HG02981 (cell line): ENCODE data around the gene MACROD1.
"Not testable (repeated sequence)": the region's sequence is repeated elsewhere in the genome, so short reads cannot be mapped to it uniquely, and the experiment has no call there.

Source experiments
- ATAC-seq: cut with Tn5 transposase; IDR thresholded peaks from one replicate; pipeline ENCODE4 v1.9.1; 2021; ENCODE audit warnings: mild to moderate bottlenecking, moderate library complexity; ENCODE audit not compliant: unreplicated experiment

The MACROD1 gene

GRCh38 chr11:63969461-63969860 is 196.5 kb downstream of the MACROD1 start:
- no peak for ATAC-seq

- no peak for ATAC-seq
Observed at GRCh38 chr11:63966444-63966843, 199.5 kb downstream of the MACROD1 start.

GRCh38 chr11:63963895-63964294 is 202.0 kb downstream of the MACROD1 start:
- ATAC-seq, result not testable (repeated sequence)

DNA sequence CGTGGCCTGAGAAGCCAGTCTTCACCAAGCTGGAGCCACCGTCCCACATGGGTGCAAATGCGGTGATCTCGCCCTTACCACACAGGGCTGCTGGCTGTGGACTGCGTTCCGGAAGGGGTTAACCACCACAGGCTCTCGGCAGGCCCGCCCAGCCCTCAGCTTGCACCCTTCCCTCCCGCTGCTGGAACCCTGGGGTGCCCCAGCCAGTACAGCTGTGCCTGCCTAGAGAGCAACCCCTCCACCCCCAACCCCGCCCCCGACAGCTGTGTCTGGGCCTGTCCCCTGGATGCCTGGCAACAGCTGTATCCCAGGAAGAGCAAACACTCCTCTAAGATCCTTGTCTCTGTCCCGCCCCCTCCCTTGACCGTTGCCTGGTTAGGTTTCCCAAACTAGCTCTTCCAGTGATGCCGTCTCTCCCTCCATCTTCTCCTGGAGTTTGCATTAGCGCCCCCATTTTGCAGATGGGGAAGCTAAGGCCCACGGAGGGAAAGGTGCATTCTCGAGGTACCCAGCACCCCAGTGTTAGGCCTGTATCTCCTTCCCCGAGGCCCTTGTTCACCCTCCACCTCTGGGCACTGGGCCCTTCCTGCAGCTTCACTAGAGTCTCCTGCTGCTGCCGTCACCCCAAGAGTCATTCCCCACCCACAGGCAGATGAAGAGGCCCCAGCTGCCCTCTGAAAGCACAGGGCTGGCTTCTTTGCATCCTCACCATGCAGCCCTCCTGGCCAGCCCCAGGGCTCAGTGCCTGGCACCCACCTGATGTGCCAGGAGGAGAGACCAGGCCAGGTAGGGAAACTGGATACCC is 204.1 kb downstream of the MACROD1 start:
- no peak for ATAC-seq

- ATAC-seq, result no peak
Observed at GRCh38 chr11:63958008-63958407, 207.9 kb downstream of the MACROD1 start.

DNA sequence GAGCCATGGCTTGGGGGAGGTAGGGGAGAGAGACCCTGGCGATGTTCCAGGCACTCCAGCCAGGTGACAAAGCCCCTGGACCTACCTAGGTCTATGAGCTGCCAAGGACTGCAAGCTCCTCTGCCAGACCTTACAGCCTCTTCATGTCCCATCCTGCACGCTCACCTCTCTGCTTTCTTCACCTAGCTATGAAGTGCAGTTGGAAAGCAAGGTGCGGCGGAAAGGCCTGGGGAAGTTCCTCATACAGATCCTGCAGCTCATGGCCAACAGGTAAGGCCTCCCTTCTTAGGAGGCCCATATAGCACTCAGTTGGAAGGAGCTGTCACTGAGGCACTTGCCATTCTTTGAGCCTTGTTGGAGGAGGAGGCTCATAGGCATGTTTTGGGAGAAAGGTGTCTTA is 213.3 kb downstream of the MACROD1 start:
- no peak for ATAC-seq

DNA sequence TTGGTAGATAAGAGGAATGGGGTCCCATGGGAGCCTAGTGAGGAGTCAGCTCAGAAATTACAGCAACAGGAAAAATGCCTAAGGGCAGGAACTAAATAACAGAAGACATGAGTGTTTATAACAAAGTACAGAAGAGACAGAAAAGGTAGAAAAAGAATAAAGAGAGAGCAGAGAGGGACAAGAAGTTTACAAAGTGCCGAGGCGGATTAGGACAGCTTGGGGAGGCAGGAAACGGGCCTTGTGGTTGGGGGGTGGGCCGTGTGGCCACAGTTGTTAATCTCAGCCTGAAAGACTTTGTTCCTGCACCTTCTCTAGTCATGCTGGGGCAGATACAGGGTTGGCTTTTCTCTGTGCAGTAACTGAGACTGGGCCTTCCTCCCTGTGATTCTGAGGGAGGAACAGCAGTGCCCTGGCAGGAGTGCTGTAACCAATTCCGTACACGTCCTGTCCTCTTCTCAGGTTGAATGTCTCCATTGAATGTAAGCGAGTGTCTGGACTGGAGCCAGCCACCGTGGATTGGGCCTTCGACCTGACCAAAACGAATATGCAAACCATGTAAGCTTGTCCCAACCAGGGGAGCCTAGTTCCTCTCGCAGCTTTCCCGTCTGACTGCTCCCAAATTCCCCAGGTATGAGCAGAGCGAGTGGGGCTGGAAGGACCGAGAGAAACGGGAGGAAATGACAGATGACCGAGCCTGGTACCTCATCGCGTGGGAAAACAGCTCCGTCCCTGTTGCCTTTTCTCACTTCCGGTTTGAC is 214.0 kb downstream of the MACROD1 start:
- no peak for ATAC-seq
